H1 (cell line): ENCODE data around the gene MIP.

ENCODE experiments used
- CTBP2 ChIP-seq: IDR thresholded peaks from 2 replicates; pipeline ENCODE4 v1.7.0; 2011; ENCODE audit warnings: borderline replicate concordance, mild to moderate bottlenecking, moderate library complexity, mixed read lengths, low read length; ENCODE audit not compliant: insufficient read depth, insufficient read length
- CTCF ChIP-seq, 3 experiments: IDR thresholded peaks; 1 replicate in 2 of 3; 2 replicates in 1 of 3; pipeline versions ENCODE4 v1.5.1 to v1.6.1; 2011; ENCODE audit warnings: low read length in 3 of 3, mild to moderate bottlenecking in 3 of 3, inconsistent platforms in 2 of 3, low read depth in 1 of 3, moderate library complexity in 1 of 3; ENCODE audit not compliant: insufficient read depth in 1 of 3; ENCODE audit errors: control extremely low read depth in 1 of 3
- EP300 ChIP-seq, 2 experiments: IDR thresholded peaks; 1 replicate in 1 of 2; 2 replicates in 1 of 2; pipeline ENCODE4 v1.6.1; 2011 to 2012; ENCODE audit warnings: low read depth in 2 of 2, low read length in 2 of 2, mild to moderate bottlenecking in 2 of 2, borderline replicate concordance in 1 of 2, inconsistent platforms in 1 of 2, moderate library complexity in 1 of 2
- EZH2 ChIP-seq: fragments of 200-600 bp; sonication (generic); IDR thresholded peaks from 2 replicates; pipeline ENCODE4 v1.7.1; 2012; ENCODE audit warnings: low read depth, mild to moderate bottlenecking, moderate library complexity, low read length, inconsistent platforms; ENCODE audit not compliant: severe bottlenecking
- FOSL1 ChIP-seq: IDR thresholded peaks from 2 replicates; pipeline ENCODE4 v1.6.1; 2011; ENCODE audit warnings: mild to moderate bottlenecking, low read depth, low read length, moderate library complexity; ENCODE audit not compliant: insufficient read depth
- GABPA ChIP-seq: IDR thresholded peaks from 2 replicates; pipeline ENCODE4 v1.6.1; 2011; ENCODE audit warnings: mild to moderate bottlenecking, low read length, moderate library complexity, borderline replicate concordance; ENCODE audit not compliant: insufficient read depth
- MAFK ChIP-seq: IDR thresholded peaks from 2 replicates; pipeline ENCODE4 v1.6.1; 2012; ENCODE audit warnings: low read depth, mild to moderate bottlenecking, improper control_type of control experiment, low read length
- POLR2A ChIP-seq, 2 experiments: IDR thresholded peaks; 1 replicate in 1 of 2; 2 replicates in 1 of 2; pipeline ENCODE4 v1.6.1; 2011; ENCODE audit warnings: low read depth in 2 of 2, low read length in 2 of 2, mild to moderate bottlenecking in 2 of 2; ENCODE audit errors: control extremely low read depth in 1 of 2
- POLR2AphosphoS5 ChIP-seq: IDR thresholded peaks from 2 replicates; pipeline ENCODE4 v1.6.1; 2011; ENCODE audit warnings: low read depth, low read length
- RAD21 ChIP-seq, 2 experiments: IDR thresholded peaks in 1 of 2; conservative IDR thresholded peaks in 1 of 2; 2 replicates each; pipeline ENCODE4 v1.6.1; 2011; ENCODE audit warnings: low read depth in 2 of 2, low read length in 2 of 2, improper control_type of control experiment in 1 of 2, inconsistent platforms in 1 of 2, mild to moderate bottlenecking in 1 of 2, moderate library complexity in 1 of 2

DNA sequence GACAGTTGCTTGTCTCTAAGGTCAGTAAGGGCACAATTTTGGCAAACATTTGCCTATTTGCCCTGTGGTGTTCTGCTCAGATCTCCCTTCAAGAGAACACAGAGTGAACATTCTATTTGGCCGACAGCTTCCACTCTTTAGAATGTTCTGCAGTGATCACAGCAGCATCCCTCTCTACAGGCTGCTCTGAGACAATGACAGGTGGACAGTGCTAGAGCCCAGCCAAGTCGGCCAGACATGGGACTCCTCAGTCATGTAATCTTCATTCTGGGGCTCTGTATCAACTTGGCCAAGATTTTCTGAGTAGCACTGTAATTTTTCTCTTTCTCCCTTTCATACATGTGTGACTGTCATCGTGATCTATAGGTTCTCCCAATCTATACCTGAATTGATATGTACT, 40.1 kb downstream of the MIP start:
- TF ChIP-seq RAD21 (IDR thresholded peaks at IDR 0.05 in 1 of 2, conservative IDR thresholded peaks at IDR 0.05 in 1 of 2; ENCODE audit: low read depth in 2 of 2, low read length in 2 of 2), result no peak
- TF ChIP-seq EZH2, result no peak
- TF ChIP-seq CTCF (IDR thresholded peaks at IDR 0.05; ENCODE audit: control extremely low read depth in 1 of 3, insufficient read depth in 1 of 3, low read depth in 1 of 3, low read length in 3 of 3), result no peak
- no peak for TF ChIP-seq MAFK
- TF ChIP-seq POLR2A (IDR thresholded peaks at IDR 0.05; ENCODE audit: control extremely low read depth in 1 of 2, low read depth in 2 of 2, low read length in 2 of 2), result no peak
- TF ChIP-seq GABPA, result no peak
- TF ChIP-seq EP300 (IDR thresholded peaks at IDR 0.05; ENCODE audit: borderline replicate concordance in 1 of 2, low read depth in 2 of 2, low read length in 2 of 2), result no peak
- TF ChIP-seq CTBP2, result no peak
- TF ChIP-seq FOSL1, result no peak
- no peak for TF ChIP-seq POLR2AphosphoS5
